GM12891 (cell line): Measurements from ENCODE around the gene ARHGEF12. TPM values are rescaled to one million over a fixed set of nuclear protein-coding genes. Genes with fewer than 3 reads are reported as not detected.

Source experiments
- DNase-seq: peaks from one replicate; pipeline ENCODE4 v3.0.0; 2011; ENCODE audit warnings: low spot score; ENCODE audit not compliant: insufficient read length
- FAIRE-seq: peaks from 2 replicates; lab custom pipeline; 2011; peaks lifted over from hg19 to GRCh38; lab: Jason Lieb, UNC
- PAX5 ChIP-seq: IDR thresholded peaks from 2 replicates; pipeline ENCODE4 v1.6.1; 2011; ENCODE audit warnings: low read length, moderate library complexity, mild to moderate bottlenecking; ENCODE audit not compliant: insufficient read depth, severe bottlenecking
- POLR2A ChIP-seq: IDR thresholded peaks from 2 replicates; pipeline ENCODE4 v1.6.1; 2011; ENCODE audit warnings: low read depth, low read length, control low read depth
- POLR2AphosphoS5 ChIP-seq: IDR thresholded peaks from 2 replicates; pipeline ENCODE4 v1.6.1; 2011; ENCODE audit warnings: low read depth, low read length, control low read depth
- POU2F2 ChIP-seq: IDR thresholded peaks from 2 replicates; pipeline ENCODE4 v1.6.1; 2011; ENCODE audit warnings: low read depth, mild to moderate bottlenecking, control low read depth, low read length, moderate library complexity
- SPI1 ChIP-seq: IDR thresholded peaks from 2 replicates; pipeline ENCODE4 v1.6.1; 2011; ENCODE audit warnings: low read depth, low read length, control low read depth
- TAF1 ChIP-seq: IDR thresholded peaks from 2 replicates; pipeline ENCODE4 v1.6.1; 2011; ENCODE audit warnings: low read depth, low read length, control low read depth
- polyA plus RNA-seq: library from polyadenylated mRNA; unstranded; fragments of >200 nt; gene quantifications from one replicate; pipeline ENCODE4 v1.2.1, GENCODE V29; 2012; ENCODE audit warnings: low read depth, missing spikeins, inconsistent platforms; ENCODE audit not compliant: missing spikeins

The ARHGEF12 gene, protein sequence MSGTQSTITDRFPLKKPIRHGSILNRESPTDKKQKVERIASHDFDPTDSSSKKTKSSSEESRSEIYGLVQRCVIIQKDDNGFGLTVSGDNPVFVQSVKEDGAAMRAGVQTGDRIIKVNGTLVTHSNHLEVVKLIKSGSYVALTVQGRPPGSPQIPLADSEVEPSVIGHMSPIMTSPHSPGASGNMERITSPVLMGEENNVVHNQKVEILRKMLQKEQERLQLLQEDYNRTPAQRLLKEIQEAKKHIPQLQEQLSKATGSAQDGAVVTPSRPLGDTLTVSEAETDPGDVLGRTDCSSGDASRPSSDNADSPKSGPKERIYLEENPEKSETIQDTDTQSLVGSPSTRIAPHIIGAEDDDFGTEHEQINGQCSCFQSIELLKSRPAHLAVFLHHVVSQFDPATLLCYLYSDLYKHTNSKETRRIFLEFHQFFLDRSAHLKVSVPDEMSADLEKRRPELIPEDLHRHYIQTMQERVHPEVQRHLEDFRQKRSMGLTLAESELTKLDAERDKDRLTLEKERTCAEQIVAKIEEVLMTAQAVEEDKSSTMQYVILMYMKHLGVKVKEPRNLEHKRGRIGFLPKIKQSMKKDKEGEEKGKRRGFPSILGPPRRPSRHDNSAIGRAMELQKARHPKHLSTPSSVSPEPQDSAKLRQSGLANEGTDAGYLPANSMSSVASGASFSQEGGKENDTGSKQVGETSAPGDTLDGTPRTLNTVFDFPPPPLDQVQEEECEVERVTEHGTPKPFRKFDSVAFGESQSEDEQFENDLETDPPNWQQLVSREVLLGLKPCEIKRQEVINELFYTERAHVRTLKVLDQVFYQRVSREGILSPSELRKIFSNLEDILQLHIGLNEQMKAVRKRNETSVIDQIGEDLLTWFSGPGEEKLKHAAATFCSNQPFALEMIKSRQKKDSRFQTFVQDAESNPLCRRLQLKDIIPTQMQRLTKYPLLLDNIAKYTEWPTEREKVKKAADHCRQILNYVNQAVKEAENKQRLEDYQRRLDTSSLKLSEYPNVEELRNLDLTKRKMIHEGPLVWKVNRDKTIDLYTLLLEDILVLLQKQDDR (N-terminal part only)
- 12.9 TPM for polyA plus RNA-seq

DNA sequence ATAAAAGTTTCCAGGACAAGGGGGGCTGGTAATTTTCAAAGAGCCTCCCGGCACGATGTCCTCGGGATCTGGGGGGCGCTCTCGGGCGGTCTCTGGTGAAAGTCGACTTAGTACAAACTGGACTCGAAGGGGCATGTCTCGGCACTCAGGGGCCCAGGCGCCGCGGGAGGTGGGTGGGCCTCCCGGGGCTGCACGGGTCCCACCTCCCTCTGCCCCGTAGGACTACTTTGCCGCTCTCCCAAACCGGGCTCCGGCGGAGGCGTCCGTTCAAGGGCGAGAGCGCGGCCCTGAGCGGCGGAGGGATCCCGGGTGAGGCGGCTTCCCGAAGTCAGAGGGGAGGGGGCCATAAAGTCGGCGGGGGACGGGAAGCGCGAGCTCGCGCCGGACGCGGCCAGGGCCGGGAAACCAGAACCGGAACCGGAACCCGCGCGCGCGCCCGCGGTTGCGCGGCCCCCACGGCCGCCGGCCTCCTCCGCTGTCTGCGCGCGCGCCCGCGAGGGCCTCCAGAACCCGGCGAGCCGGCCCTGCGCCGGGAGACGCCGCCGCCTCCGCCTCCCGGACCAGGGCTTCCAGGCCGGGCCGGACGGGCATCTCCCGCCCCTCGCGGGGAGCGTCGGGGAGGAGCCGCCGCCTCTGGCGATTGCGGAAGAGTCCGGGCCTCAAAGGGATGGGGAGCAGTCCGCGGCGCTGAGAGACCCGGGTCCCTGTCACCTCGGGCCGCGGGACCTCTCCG, at the start of gene ARHGEF12:
Gene ARHGEF12 (plus strand): TSS at position 506 of the 733 bp plus-strand sequence. CDS start 831 bp downstream, outside the sequence.
- TF ChIP-seq POU2F2 (no peak), POLR2AphosphoS5 (no peak), TAF1 (no peak; the same call in 1 of the 2 replicates), PAX5 (peak; percentile 53), SPI1 (no peak)
- FAIRE-seq = peak; percentile 66
- peak; percentile 82 for DNase-seq

DNA sequence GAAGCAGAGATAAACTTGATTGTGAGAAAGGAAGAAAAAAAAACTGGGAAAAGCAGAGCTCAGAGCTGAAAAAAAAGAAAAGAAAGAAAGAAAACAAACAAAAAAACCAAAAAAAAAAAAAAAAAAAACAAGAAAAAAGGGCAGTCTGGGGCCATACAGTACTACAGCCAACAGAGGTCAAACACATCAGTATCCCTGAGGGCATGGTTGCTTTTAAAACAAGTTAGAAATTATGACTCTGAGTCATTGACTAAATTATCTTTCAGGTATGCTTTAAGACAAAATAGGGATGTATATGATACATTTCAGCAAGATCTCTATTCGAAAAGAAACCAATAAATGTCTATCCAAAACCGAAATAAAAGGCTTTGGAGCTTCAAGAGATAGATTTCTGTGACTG, 48.2 kb upstream of the ARHGEF12 start:
- TF ChIP-seq SPI1 (no peak), POLR2AphosphoS5 (no peak), TAF1 (no peak), POU2F2 (no peak), PAX5 (no peak), POLR2A (no peak)
- DNase-seq (no peak), FAIRE-seq (no peak)

DNA sequence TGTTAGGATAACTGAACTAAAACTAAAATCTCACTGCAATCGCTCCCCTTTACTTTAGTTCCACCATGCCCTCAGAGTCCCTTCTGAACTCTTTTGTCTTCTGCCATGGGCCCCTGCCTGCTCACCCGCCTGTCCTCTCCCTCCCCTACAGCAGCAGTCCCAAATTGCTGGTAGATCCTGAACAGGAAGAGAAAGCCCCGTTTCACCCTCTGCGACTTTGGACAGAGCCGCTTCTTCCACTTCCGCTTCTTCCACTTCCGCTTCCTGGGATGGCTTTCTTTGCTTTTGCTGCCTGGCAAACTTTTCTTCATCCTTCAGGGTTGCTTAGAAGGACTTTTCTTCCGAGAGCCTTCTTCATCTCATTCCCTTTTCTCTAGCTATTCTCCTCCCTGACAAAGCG, 46.8 kb upstream of the ARHGEF12 start:
- DNase-seq = no peak
- no peak for FAIRE-seq
- TF ChIP-seq SPI1 (no peak), TAF1 (no peak), POLR2A (no peak), PAX5 (no peak), POLR2AphosphoS5 (no peak), POU2F2 (no peak)

DNA sequence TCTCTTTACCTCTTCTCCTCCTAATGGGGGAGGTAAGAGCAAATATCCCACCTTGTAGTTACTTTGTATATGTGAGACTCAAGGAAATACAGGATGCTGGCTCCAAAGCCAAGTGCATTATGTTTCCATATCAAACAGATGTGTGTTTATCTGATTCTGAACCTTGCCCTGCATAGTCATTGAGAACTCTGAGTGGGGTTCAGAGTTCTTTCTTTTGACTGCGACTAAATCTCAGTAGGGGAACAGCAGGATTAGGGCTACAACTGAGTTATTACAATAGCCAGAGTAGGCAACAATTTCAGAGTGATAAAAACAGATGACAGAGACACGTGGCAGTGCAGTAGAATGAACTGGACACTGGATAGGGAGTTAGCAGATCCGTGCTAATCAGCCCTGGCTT, 45.3 kb upstream of the ARHGEF12 start:
- no peak for TF ChIP-seq TAF1
- TF ChIP-seq SPI1 = no peak
- no peak for TF ChIP-seq POLR2AphosphoS5
- TF ChIP-seq POU2F2 = no peak
- TF ChIP-seq POLR2A = no peak
- no peak for TF ChIP-seq PAX5
- no peak for DNase-seq
- no peak for FAIRE-seq

DNA sequence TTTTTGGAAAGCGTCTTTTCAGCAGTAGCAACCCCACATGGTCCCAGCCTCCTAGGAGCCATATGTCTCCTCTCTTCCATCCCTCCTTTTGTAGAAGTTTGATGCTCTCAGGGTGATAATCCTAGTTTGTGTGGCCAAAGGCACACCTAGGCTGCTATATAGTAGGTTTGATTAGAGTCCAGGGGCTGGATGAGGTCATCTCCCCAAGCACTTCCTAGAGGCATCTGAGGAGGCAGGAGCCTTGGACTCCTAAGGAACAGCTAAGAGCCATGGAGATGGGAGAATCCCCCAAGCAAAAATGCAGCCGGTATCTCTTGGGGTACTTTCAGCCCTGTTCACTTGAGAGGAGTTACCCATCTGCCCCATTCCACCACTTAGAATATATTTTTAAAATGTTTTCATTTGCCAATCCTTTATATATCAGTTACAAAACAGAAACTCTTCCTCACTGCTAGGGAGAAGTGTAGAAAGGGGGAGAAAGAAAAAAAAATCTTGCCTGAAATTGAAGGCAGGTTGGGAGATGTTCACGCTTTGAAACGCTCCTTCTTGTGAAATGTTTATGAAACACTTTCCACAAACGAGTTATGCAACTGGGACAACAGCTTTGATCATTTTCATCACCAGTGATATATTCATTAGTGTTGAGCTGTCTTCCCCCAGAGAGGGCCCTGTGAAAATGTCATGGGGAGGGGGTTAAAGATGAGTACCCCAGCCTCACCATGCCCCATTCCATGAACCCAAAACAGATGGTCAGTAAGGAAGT, 43.0 kb upstream of the ARHGEF12 start:
- DNase-seq (no peak), FAIRE-seq (no peak)
- TF ChIP-seq POLR2A (no peak), TAF1 (no peak), POLR2AphosphoS5 (no peak), PAX5 (no peak), POU2F2 (no peak), SPI1 (no peak)

DNA sequence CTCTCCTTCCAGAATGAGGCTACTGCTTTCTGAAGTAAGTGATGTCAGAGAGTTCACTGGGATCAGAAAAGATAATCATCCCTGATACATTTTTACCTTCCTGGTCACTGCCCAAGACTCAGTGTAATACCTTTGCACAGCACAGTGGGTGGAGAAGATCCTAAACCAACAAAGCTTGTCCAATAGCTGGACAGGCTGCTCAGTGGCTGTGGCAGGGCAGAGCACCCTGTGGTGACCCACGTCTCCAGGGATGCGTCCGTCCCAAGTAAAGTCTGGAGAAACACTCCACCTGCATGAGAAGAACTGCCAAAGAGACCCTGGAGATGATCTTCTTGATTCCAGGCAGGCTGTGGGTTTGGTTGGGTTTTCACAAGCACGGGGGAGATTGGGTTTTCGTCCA, 42.1 kb upstream of the ARHGEF12 start:
- no peak for FAIRE-seq
- TF ChIP-seq POLR2AphosphoS5 = no peak
- TF ChIP-seq PAX5 = no peak
- TF ChIP-seq TAF1 = no peak
- TF ChIP-seq POLR2A = no peak
- TF ChIP-seq POU2F2 = no peak
- no peak for TF ChIP-seq SPI1
- DNase-seq = no peak

DNA sequence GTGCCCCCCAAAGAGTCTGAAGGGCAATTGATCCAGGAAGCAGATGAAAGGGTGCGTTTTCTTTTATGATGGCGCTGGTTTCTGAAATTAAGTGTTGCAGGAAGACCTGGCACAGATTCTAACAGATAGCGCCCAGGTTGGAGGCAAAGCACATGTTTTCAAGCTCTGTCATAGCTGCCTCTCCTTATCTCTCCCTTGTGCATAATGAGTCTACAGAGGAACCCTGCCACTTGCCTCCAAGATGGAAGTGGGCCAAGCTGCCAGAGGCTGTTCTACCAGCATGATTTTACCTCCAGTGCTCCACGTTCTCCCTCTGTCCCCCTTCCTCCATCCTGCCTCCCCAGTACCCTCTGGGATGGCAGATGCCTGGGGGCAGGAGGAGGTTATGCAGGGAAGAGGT, 41.1 kb upstream of the ARHGEF12 start:
- DNase-seq = no peak
- no peak for FAIRE-seq
- TF ChIP-seq POU2F2 (no peak), PAX5 (no peak), TAF1 (no peak), SPI1 (no peak)

DNA sequence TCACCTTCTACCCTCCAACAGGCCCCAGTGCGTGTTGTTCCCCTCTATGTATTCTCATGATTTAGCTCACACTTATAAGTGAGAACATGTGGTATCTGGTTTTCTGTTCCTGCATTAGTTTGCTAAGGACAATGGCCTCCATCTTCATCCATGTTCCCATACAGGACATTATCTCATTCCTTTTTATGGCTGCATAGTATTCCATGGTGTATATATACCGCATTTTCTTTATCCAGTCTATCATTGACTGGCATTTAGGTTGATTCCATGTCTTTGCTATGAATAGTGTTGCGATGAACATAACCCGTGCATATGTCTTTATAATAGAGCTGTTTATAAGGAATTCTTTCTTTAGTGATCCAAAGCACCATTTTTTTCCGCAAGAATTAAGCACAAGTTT, 39.7 kb upstream of the ARHGEF12 start:
- no peak for DNase-seq
- TF ChIP-seq TAF1 (no peak), POLR2A (no peak), POU2F2 (no peak)
- no peak for FAIRE-seq

DNA sequence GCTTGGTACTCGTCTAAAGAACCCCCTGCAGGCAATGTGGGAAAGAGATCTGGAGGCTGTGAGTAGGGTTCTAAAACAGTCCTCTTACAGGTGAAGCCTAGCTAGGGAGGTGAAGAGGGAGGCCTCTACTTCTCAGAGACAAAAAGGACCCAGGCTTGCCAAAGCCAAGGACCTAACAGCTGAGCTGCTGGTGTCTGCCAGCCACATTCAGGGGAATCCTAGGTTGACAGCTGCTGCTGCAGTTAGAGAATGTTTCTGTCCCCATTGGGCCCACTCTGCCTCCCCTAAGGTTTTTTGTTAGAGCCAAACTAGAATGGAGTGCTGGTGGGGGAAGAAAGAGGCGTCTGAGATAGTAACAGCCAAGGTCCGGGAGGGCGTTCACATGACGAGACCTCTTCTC, 37.8 kb upstream of the ARHGEF12 start:
- no peak for FAIRE-seq
- TF ChIP-seq POLR2A = no peak
- no peak for TF ChIP-seq PAX5
- no peak for TF ChIP-seq POLR2AphosphoS5
- no peak for TF ChIP-seq POU2F2
- no peak for TF ChIP-seq TAF1
- no peak for TF ChIP-seq SPI1
- no peak for DNase-seq
